WTC11 (cell line): Measurements from ENCODE around the gene TACR1. TPM values are rescaled to one million over a fixed set of nuclear protein-coding genes. Genes with fewer than 3 reads are reported as not detected.

Experiments
- ATAC-seq: fragments of 200-7000 bp; cut with Tn5 transposase; 2 replicates; pipeline ENCODE4 v1.10.0; 2021; ENCODE audit warnings: mild to moderate bottlenecking, moderate library complexity
- CTCF ChIA-PET: fragments of 300-600 bp; sonication (Branson Sonifier 250); formaldehyde crosslinking; loops from one replicate; lab custom pipeline; 2021; ENCODE audit warnings: antibody characterized with exemption; lab: Charles Lee
- POLR2A ChIA-PET: fragments of 350-600 bp; sonication (Branson Sonifier 250); formaldehyde crosslinking; loops from one replicate; lab custom pipeline; 2021; ENCODE audit warnings: antibody characterized with exemption; lab: Charles Lee
- DNase-seq: peaks from one replicate; pipeline ENCODE4 v3.0.0; 2021; ENCODE audit warnings: low spot score
- H3K27ac Mint-ChIP-seq: 2 replicates; pipeline ENCODE4 v1.8.0; 2021; ENCODE audit warnings: mixed read lengths
- H3K27me3 Mint-ChIP-seq: 2 replicates; pipeline ENCODE4 v1.8.0; 2021; ENCODE audit warnings: low read depth, mild to moderate bottlenecking, moderate library complexity, mixed read lengths
- H3K36me3 Mint-ChIP-seq: 2 replicates; pipeline ENCODE4 v1.8.0; 2021; ENCODE audit warnings: mixed read lengths
- H3K4me1 Mint-ChIP-seq: 2 replicates; pipeline ENCODE4 v1.8.0; 2022; ENCODE audit warnings: mixed read lengths
- H3K4me3 Mint-ChIP-seq: 2 replicates; pipeline ENCODE4 v1.8.0; 2021; ENCODE audit warnings: mild to moderate bottlenecking, moderate library complexity, mixed read lengths
- H3K9me3 Mint-ChIP-seq: 2 replicates; pipeline ENCODE4 v1.8.0; 2021; ENCODE audit warnings: mixed read lengths
- CREB1 ChIP-seq: sonication (generic); formaldehyde crosslinking; IDR thresholded peaks from 2 replicates; pipeline ENCODE4 v1.8.0; 2023; ENCODE audit warnings: mild to moderate bottlenecking, missing genetic modification reagents
- CREM ChIP-seq: sonication (generic); formaldehyde crosslinking; IDR thresholded peaks from 2 replicates; pipeline ENCODE4 v1.8.1; 2022; ENCODE audit warnings: mild to moderate bottlenecking, missing genetic modification reagents, moderate library complexity
- ELF4 ChIP-seq: sonication (generic); formaldehyde crosslinking; IDR thresholded peaks from 2 replicates; pipeline ENCODE4 v1.8.1; 2022; ENCODE audit warnings: low read depth, mild to moderate bottlenecking, moderate library complexity, missing genetic modification reagents
- EMX1 ChIP-seq: fragments of 250-450 bp; sonication (Bioruptor Pico); IDR thresholded peaks from 2 replicates; pipeline ENCODE4 v1.8.0; 2021; ENCODE audit warnings: mild to moderate bottlenecking
- FOXK1 ChIP-seq: sonication (generic); formaldehyde crosslinking; IDR thresholded peaks from 2 replicates; pipeline ENCODE4 v1.8.0; 2022; ENCODE audit warnings: mild to moderate bottlenecking, moderate library complexity, missing genetic modification reagents
- GRHL2 ChIP-seq: fragments of 250-450 bp; sonication (Bioruptor Pico); IDR thresholded peaks from 2 replicates; pipeline ENCODE4 v1.8.0; 2022; ENCODE audit warnings: mild to moderate bottlenecking, moderate library complexity; ENCODE audit not compliant: insufficient replicate concordance, severe bottlenecking
- JUN ChIP-seq: sonication (generic); formaldehyde crosslinking; IDR thresholded peaks from 2 replicates; pipeline ENCODE4 v1.8.0; 2023; ENCODE audit warnings: mild to moderate bottlenecking, missing genetic modification reagents
- MYBL2 ChIP-seq: sonication (generic); formaldehyde crosslinking; IDR thresholded peaks from 2 replicates; pipeline ENCODE4 v1.8.1; 2023; ENCODE audit warnings: mild to moderate bottlenecking, moderate library complexity, missing genetic modification reagents
- NR2C2 ChIP-seq: sonication (generic); formaldehyde crosslinking; IDR thresholded peaks from 2 replicates; pipeline ENCODE4 v1.8.0; 2022; ENCODE audit warnings: mild to moderate bottlenecking, missing genetic modification reagents
- RORB ChIP-seq: fragments of 250-450 bp; sonication (Bioruptor Pico); IDR thresholded peaks from 2 replicates; pipeline ENCODE4 v1.9.0; 2021; ENCODE audit warnings: mild to moderate bottlenecking
- SP1 ChIP-seq: sonication (generic); formaldehyde crosslinking; conservative IDR thresholded peaks from 2 replicates; pipeline ENCODE4 v1.8.1; 2022; ENCODE audit warnings: missing genetic modification reagents
- ZBTB21 ChIP-seq: sonication (generic); formaldehyde crosslinking; IDR thresholded peaks from 2 replicates; pipeline ENCODE4 v1.8.1; 2023; ENCODE audit warnings: mild to moderate bottlenecking, missing genetic modification reagents, borderline replicate concordance
- ZNF396 ChIP-seq: fragments of 250-450 bp; sonication (Bioruptor Pico); IDR thresholded peaks from 2 replicates; pipeline ENCODE4 v1.8.0; 2021; ENCODE audit warnings: mild to moderate bottlenecking, moderate library complexity, borderline replicate concordance
- total RNA-seq: library from RNA; stranded (reverse); gene quantifications from 3 replicates; pipeline ENCODE4 v1.2.3, GENCODE V29; 2021
- TF ChIP-seq, protein P1 (sequence below): sonication (generic); formaldehyde crosslinking; IDR thresholded peaks from 2 replicates; pipeline ENCODE4 v1.8.1; 2023; ENCODE audit warnings: mild to moderate bottlenecking, missing genetic modification reagents, borderline replicate concordance
- TF ChIP-seq, protein P2 (sequence below): sonication (generic); formaldehyde crosslinking; IDR thresholded peaks from 2 replicates; pipeline ENCODE4 v1.8.1; 2023; ENCODE audit warnings: mild to moderate bottlenecking, missing genetic modification reagents
- TF ChIP-seq, protein P3 (sequence below): sonication (generic); formaldehyde crosslinking; IDR thresholded peaks from 2 replicates; pipeline ENCODE4 v1.8.0; 2022; ENCODE audit warnings: missing genetic modification reagents
- TF ChIP-seq, protein P4 (sequence below): sonication (generic); formaldehyde crosslinking; IDR thresholded peaks from 2 replicates; pipeline ENCODE4 v1.8.0; 2023; ENCODE audit warnings: missing genetic modification reagents, mild to moderate bottlenecking, borderline replicate concordance
- TF ChIP-seq, protein P5 (sequence below): sonication (generic); formaldehyde crosslinking; IDR thresholded peaks from 2 replicates; pipeline ENCODE4 v1.8.1; 2022; ENCODE audit warnings: missing genetic modification reagents, borderline replicate concordance
- TF ChIP-seq, protein P6 (sequence below): sonication (generic); formaldehyde crosslinking; conservative IDR thresholded peaks from 2 replicates; pipeline ENCODE4 v1.8.1; 2022; ENCODE audit warnings: mild to moderate bottlenecking, missing genetic modification reagents

Gene TACR1
- total RNA-seq, 1 experiment from 2014 or later: 0.13 TPM

DNA sequence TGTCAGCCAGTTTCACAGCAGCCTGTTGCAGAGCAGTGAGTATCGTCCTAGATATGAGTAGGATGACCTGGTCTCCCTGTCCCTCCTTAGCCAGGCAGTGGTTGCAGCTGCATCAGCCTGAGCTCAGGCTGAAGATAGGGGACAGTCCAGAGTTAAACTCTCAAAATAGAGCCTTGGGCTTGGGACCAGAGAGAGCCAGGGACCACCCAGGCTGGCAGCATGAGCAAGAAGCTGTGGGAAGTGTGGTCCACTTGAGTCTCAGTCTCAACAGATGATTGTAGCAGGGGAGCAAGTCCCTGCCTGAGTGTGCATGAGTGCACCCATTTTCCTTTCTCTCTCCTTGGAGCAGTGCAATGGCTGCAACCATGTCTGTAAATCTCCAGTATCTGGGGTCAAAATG is 38.0 kb upstream of the TACR1 start:
- Mint-ChIP-seq H3K9me3 (peaks cover 11% of the 10 kb centered on the region), H3K4me1 (no peaks in the 10 kb centered on the region), H3K27ac (no peak overlapping the region), H3K27me3 (peaks cover 5% of the 10 kb centered on the region), H3K36me3 (peaks cover 7% of the 10 kb centered on the region), H3K4me3 (no peak overlapping the region)
- CTCF ChIA-PET: interaction anchor here (0.7 to 1.3 kb wide), 2 partner anchors 255 to 318 kb away, joined by 3 read pairs; no protein-coding TSS in a partner anchor
- TF ChIP-seq ZNF396 (CRISPR knock-in tag) (no peak), EMX1 (CRISPR knock-in tag) (no peak), CREM (CRISPR knock-in tag) (no peak), FOXK1 (CRISPR knock-in tag) (no peak)
- TF ChIP-seq, protein P1, sequence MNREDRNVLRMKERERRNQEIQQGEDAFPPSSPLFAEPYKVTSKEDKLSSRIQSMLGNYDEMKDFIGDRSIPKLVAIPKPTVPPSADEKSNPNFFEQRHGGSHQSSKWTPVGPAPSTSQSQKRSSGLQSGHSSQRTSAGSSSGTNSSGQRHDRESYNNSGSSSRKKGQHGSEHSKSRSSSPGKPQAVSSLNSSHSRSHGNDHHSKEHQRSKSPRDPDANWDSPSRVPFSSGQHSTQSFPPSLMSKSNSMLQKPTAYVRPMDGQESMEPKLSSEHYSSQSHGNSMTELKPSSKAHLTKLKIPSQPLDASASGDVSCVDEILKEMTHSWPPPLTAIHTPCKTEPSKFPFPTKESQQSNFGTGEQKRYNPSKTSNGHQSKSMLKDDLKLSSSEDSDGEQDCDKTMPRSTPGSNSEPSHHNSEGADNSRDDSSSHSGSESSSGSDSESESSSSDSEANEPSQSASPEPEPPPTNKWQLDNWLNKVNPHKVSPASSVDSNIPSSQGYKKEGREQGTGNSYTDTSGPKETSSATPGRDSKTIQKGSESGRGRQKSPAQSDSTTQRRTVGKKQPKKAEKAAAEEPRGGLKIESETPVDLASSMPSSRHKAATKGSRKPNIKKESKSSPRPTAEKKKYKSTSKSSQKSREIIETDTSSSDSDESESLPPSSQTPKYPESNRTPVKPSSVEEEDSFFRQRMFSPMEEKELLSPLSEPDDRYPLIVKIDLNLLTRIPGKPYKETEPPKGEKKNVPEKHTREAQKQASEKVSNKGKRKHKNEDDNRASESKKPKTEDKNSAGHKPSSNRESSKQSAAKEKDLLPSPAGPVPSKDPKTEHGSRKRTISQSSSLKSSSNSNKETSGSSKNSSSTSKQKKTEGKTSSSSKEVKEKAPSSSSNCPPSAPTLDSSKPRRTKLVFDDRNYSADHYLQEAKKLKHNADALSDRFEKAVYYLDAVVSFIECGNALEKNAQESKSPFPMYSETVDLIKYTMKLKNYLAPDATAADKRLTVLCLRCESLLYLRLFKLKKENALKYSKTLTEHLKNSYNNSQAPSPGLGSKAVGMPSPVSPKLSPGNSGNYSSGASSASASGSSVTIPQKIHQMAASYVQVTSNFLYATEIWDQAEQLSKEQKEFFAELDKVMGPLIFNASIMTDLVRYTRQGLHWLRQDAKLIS (CRISPR knock-in tag): no peak
- TF ChIP-seq, protein P2, sequence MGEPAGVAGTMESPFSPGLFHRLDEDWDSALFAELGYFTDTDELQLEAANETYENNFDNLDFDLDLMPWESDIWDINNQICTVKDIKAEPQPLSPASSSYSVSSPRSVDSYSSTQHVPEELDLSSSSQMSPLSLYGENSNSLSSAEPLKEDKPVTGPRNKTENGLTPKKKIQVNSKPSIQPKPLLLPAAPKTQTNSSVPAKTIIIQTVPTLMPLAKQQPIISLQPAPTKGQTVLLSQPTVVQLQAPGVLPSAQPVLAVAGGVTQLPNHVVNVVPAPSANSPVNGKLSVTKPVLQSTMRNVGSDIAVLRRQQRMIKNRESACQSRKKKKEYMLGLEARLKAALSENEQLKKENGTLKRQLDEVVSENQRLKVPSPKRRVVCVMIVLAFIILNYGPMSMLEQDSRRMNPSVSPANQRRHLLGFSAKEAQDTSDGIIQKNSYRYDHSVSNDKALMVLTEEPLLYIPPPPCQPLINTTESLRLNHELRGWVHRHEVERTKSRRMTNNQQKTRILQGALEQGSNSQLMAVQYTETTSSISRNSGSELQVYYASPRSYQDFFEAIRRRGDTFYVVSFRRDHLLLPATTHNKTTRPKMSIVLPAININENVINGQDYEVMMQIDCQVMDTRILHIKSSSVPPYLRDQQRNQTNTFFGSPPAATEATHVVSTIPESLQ: no peak
- TF ChIP-seq, protein P3, sequence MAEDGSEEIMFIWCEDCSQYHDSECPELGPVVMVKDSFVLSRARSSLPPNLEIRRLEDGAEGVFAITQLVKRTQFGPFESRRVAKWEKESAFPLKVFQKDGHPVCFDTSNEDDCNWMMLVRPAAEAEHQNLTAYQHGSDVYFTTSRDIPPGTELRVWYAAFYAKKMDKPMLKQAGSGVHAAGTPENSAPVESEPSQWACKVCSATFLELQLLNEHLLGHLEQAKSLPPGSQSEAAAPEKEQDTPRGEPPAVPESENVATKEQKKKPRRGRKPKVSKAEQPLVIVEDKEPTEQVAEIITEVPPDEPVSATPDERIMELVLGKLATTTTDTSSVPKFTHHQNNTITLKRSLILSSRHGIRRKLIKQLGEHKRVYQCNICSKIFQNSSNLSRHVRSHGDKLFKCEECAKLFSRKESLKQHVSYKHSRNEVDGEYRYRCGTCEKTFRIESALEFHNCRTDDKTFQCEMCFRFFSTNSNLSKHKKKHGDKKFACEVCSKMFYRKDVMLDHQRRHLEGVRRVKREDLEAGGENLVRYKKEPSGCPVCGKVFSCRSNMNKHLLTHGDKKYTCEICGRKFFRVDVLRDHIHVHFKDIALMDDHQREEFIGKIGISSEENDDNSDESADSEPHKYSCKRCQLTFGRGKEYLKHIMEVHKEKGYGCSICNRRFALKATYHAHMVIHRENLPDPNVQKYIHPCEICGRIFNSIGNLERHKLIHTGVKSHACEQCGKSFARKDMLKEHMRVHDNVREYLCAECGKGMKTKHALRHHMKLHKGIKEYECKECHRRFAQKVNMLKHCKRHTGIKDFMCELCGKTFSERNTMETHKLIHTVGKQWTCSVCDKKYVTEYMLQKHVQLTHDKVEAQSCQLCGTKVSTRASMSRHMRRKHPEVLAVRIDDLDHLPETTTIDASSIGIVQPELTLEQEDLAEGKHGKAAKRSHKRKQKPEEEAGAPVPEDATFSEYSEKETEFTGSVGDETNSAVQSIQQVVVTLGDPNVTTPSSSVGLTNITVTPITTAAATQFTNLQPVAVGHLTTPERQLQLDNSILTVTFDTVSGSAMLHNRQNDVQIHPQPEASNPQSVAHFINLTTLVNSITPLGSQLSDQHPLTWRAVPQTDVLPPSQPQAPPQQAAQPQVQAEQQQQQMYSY (CRISPR knock-in tag): no peak
- DNase-seq (no peak), ATAC-seq (no peak)
- POLR2A ChIA-PET: no interaction called here

DNA sequence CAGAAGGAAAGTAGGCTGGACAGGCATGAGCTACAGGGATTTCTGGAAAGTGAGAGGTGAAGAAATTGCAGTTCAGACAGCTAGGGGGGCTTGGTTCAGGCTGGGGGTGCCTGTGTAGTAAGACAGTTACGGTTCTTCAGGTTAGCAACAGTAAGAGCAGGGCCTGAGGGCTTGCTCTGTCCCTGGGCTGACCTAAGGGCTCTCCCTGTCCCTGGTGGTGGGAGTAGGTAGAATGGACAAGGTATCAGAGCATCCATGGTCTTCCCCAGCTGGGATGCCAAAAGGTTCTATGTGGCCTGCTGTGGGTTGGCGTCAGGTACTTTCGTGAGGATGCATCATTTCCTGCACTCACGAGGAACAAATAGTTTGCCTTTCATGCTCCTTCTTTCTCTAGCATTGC is 34.6 kb upstream of the TACR1 start:
- DNase-seq (no peak), ATAC-seq (no peak; the same call in 1 of the 2 replicates)
- no peaks in the 10 kb centered on the region for H3K4me1 Mint-ChIP-seq
- no peak overlapping the region for H3K27ac Mint-ChIP-seq
- ChIA-PET POLR2A (no interaction called here), CTCF (interaction anchor here (0.9 kb wide), 1 partner anchor 34 kb away, joined by 4 read pairs; the partner anchor contains the start of gene TACR1)
- peaks cover 3% of the 10 kb centered on the region; the same call in 1 of the 2 replicates for H3K9me3 Mint-ChIP-seq
- no peaks in the 10 kb centered on the region for H3K36me3 Mint-ChIP-seq
- H3K27me3 Mint-ChIP-seq: peaks cover 5% of the 10 kb centered on the region
- no peak overlapping the region for H3K4me3 Mint-ChIP-seq
- TF ChIP-seq JUN (CRISPR knock-in tag) (no peak), NR2C2 (no peak), FOXK1 (CRISPR knock-in tag) (no peak), CREB1 (CRISPR knock-in tag) (no peak), MYBL2 (CRISPR knock-in tag) (no peak), GRHL2 (no peak), ZBTB21 (CRISPR knock-in tag) (no peak), RORB (no peak), ELF4 (CRISPR knock-in tag) (no peak), SP1 (no peak)
- TF ChIP-seq, protein P4, sequence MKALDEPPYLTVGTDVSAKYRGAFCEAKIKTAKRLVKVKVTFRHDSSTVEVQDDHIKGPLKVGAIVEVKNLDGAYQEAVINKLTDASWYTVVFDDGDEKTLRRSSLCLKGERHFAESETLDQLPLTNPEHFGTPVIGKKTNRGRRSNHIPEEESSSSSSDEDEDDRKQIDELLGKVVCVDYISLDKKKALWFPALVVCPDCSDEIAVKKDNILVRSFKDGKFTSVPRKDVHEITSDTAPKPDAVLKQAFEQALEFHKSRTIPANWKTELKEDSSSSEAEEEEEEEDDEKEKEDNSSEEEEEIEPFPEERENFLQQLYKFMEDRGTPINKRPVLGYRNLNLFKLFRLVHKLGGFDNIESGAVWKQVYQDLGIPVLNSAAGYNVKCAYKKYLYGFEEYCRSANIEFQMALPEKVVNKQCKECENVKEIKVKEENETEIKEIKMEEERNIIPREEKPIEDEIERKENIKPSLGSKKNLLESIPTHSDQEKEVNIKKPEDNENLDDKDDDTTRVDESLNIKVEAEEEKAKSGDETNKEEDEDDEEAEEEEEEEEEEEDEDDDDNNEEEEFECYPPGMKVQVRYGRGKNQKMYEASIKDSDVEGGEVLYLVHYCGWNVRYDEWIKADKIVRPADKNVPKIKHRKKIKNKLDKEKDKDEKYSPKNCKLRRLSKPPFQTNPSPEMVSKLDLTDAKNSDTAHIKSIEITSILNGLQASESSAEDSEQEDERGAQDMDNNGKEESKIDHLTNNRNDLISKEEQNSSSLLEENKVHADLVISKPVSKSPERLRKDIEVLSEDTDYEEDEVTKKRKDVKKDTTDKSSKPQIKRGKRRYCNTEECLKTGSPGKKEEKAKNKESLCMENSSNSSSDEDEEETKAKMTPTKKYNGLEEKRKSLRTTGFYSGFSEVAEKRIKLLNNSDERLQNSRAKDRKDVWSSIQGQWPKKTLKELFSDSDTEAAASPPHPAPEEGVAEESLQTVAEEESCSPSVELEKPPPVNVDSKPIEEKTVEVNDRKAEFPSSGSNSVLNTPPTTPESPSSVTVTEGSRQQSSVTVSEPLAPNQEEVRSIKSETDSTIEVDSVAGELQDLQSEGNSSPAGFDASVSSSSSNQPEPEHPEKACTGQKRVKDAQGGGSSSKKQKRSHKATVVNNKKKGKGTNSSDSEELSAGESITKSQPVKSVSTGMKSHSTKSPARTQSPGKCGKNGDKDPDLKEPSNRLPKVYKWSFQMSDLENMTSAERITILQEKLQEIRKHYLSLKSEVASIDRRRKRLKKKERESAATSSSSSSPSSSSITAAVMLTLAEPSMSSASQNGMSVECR (CRISPR knock-in tag): no peak
- TF ChIP-seq, protein P5, sequence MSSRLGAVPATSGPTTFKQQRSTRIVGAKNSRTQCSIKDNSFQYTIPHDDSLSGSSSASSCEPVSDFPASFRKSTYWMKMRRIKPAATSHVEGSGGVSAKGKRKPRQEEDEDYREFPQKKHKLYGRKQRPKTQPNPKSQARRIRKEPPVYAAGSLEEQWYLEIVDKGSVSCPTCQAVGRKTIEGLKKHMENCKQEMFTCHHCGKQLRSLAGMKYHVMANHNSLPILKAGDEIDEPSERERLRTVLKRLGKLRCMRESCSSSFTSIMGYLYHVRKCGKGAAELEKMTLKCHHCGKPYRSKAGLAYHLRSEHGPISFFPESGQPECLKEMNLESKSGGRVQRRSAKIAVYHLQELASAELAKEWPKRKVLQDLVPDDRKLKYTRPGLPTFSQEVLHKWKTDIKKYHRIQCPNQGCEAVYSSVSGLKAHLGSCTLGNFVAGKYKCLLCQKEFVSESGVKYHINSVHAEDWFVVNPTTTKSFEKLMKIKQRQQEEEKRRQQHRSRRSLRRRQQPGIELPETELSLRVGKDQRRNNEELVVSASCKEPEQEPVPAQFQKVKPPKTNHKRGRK (CRISPR knock-in tag): no peak
- TF ChIP-seq, protein P6, sequence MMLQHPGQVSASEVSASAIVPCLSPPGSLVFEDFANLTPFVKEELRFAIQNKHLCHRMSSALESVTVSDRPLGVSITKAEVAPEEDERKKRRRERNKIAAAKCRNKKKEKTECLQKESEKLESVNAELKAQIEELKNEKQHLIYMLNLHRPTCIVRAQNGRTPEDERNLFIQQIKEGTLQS (CRISPR knock-in tag): no peak
